ENCODE data around the gene NDFIP1. TPM values are rescaled to one million over a fixed set of nuclear protein-coding genes. Genes with fewer than 3 reads are reported as not detected.

Gene NDFIP1
- total RNA-seq, 1 donor from 2014 or later = 178 TPM

- no peak for DNase-seq (ENCODE audit: extremely low spot score in 2 of 2)
- intact Hi-C loops (cut with DNase I) = loop anchor here (10.0 kb wide), 1 partner anchor 115 kb away; no protein-coding TSS in a partner anchor
- H3K9me3 ChIP-seq = no peaks in the 10 kb centered on the region
- H3K27ac ChIP-seq = peak overlapping the region; percentile 98
- no peaks in the 10 kb centered on the region for H3K36me3 ChIP-seq
- H3K4me3 ChIP-seq = peak overlapping the region; percentile 69 to 74
- H3K4me1 ChIP-seq = peaks cover 48% of the 10 kb centered on the region
- TF ChIP-seq POLR2A (IDR thresholded peaks at IDR 0.05) (no peak), CTCF (IDR thresholded peaks at IDR 0.05) (no peak), POLR2AphosphoS5 (IDR thresholded peaks at IDR 0.05; ENCODE audit: insufficient read depth in 1 of 2, low read depth in 1 of 2) (no peak)
- H3K27me3 ChIP-seq = no peaks in the 10 kb centered on the region
These were observed 1.5 kb downstream of the NDFIP1 start for GRCh38 chr5:142110046-142110531.

- Histone ChIP-seq H3K9me3 (no peaks in the 10 kb centered on the region), H3K27me3 (no peaks in the 10 kb centered on the region), H3K4me3 (no peak overlapping the region), H3K27ac (peak overlapping the region; percentile 98), H3K4me1 (peaks cover 57% of the 10 kb centered on the region), H3K36me3 (no peaks in the 10 kb centered on the region)
- DNase-seq (ENCODE audit: extremely low spot score in 2 of 2) = no peak
- intact Hi-C loops (cut with DNase I) = loop anchor here (10.0 kb wide), 1 partner anchor 116 kb away; no protein-coding TSS in a partner anchor
- TF ChIP-seq CTCF (IDR thresholded peaks at IDR 0.05) = no peak
- TF ChIP-seq POLR2A (IDR thresholded peaks at IDR 0.05) = no peak
- no peak for TF ChIP-seq POLR2AphosphoS5 (IDR thresholded peaks at IDR 0.05; ENCODE audit: insufficient read depth in 1 of 2, low read depth in 1 of 2)
These were observed 2.6 kb downstream of the NDFIP1 start for GRCh38 chr5:142110988-142111687.

GRCh38 chr5:142114687-142115086 is 6.1 kb downstream of the NDFIP1 start:
- no peak overlapping the region for H3K27ac ChIP-seq
- no peak for TF ChIP-seq POLR2A (IDR thresholded peaks at IDR 0.05)
- no peak for TF ChIP-seq CTCF (IDR thresholded peaks at IDR 0.05)
- no peak for TF ChIP-seq POLR2AphosphoS5 (IDR thresholded peaks at IDR 0.05; ENCODE audit: insufficient read depth in 1 of 2, low read depth in 1 of 2)
- no peak overlapping the region for H3K4me3 ChIP-seq
- H3K36me3 ChIP-seq = no peaks in the 10 kb centered on the region
- no peaks in the 10 kb centered on the region for H3K27me3 ChIP-seq
- H3K4me1 ChIP-seq = peaks cover 83% of the 10 kb centered on the region
- no peak for DNase-seq (ENCODE audit: extremely low spot score in 2 of 2)
- H3K9me3 ChIP-seq = no peaks in the 10 kb centered on the region
- intact Hi-C loops (cut with DNase I) = loop anchor here (10.0 kb wide), 1 partner anchor 120 kb away; no protein-coding TSS in a partner anchor

GRCh38 chr5:142115937-142116614 is 7.5 kb downstream of the NDFIP1 start:
- H3K9me3 ChIP-seq = no peaks in the 10 kb centered on the region
- no peak for DNase-seq (ENCODE audit: extremely low spot score in 2 of 2)
- no peak overlapping the region for H3K27ac ChIP-seq
- H3K36me3 ChIP-seq = no peaks in the 10 kb centered on the region
- no peaks in the 10 kb centered on the region for H3K27me3 ChIP-seq
- H3K4me1 ChIP-seq = peaks cover 83% of the 10 kb centered on the region
- TF ChIP-seq POLR2AphosphoS5 (IDR thresholded peaks at IDR 0.05; ENCODE audit: insufficient read depth in 1 of 2, low read depth in 1 of 2) = no peak
- H3K4me3 ChIP-seq = no peak overlapping the region
- intact Hi-C loops (cut with DNase I) = loop anchor here (10.0 kb wide), 1 partner anchor 121 kb away; no protein-coding TSS in a partner anchor

- H3K4me1 ChIP-seq = peaks cover 81% of the 10 kb centered on the region
- intact Hi-C loops (cut with DNase I) = loop anchor here (10.0 kb wide), 1 partner anchor 123 kb away; no protein-coding TSS in a partner anchor
- no peaks in the 10 kb centered on the region for H3K9me3 ChIP-seq
- no peaks in the 10 kb centered on the region for H3K27me3 ChIP-seq
- DNase-seq (ENCODE audit: extremely low spot score in 2 of 2) = no peak
- no peak overlapping the region for H3K4me3 ChIP-seq
- H3K27ac ChIP-seq = no peak overlapping the region
- TF ChIP-seq POLR2A (IDR thresholded peaks at IDR 0.05) = no peak
- H3K36me3 ChIP-seq = no peaks in the 10 kb centered on the region
These were observed 9.1 kb downstream of the NDFIP1 start for GRCh38 chr5:142117579-142118151.
